ENCODE data around the gene BMF. TPM values are rescaled to one million over a fixed set of nuclear protein-coding genes. Genes with fewer than 3 reads are reported as not detected.
"Not testable (repeated sequence)": the region's sequence is repeated elsewhere in the genome, so short reads cannot be mapped to it uniquely, and the experiment has no call there.

Gene BMF
- total RNA-seq, 2 experiments from 2014 or later, result 7.6 to 8.4 TPM

- DNase-seq; H3K27me3 Mint-ChIP-seq; H3K36me3 Mint-ChIP-seq (ENCODE audit: low read depth); H3K27ac Mint-ChIP-seq; H3K4me3 Mint-ChIP-seq; intact Hi-C loops (cut with DNase I, micrococcal nuclease); H3K4me1 Mint-ChIP-seq; H3K9me3 Mint-ChIP-seq (ENCODE audit: low read depth); POLR2A ChIA-PET: not testable (repeated sequence)
- CTCF ChIA-PET, result interaction anchor here (0.6 to 0.8 kb wide), 2 partner anchors 33 to 102 kb away, joined by 3 read pairs; no protein-coding TSS in a partner anchor
- peak; percentile 30 for ATAC-seq
Measured at GRCh38 chr15:40138201-40138570, 29.5 kb upstream of the BMF start.

- no peaks in the 10 kb centered on the region for H3K27me3 Mint-ChIP-seq
- CTCF ChIA-PET, result interaction anchor here (0.6 to 0.8 kb wide), 3 partner anchors 32 to 1908 kb away, joined by 3 read pairs; no protein-coding TSS in a partner anchor
- no peak for DNase-seq
- H3K4me1 Mint-ChIP-seq, result no peaks in the 10 kb centered on the region
- H3K9me3 Mint-ChIP-seq (ENCODE audit: low read depth), result no peaks in the 10 kb centered on the region
- POLR2A ChIA-PET, result no interaction called here
- no peak for ATAC-seq
- intact Hi-C loops (cut with DNase I, micrococcal nuclease), result no loop called here
- no peak overlapping the region for H3K4me3 Mint-ChIP-seq
- H3K27ac Mint-ChIP-seq, result no peak overlapping the region
- no peaks in the 10 kb centered on the region for H3K36me3 Mint-ChIP-seq (ENCODE audit: low read depth)
Measured at GRCh38 chr15:40137303-40138200, 28.9 kb upstream of the BMF start.

GRCh38 chr15:40136470-40137302, 28.0 kb upstream of the BMF start:
- H3K27ac Mint-ChIP-seq, result no peak overlapping the region
- H3K27me3 Mint-ChIP-seq, result no peaks in the 10 kb centered on the region
- DNase-seq (no peak), ATAC-seq (no peak)
- no peaks in the 10 kb centered on the region for H3K4me1 Mint-ChIP-seq
- H3K4me3 Mint-ChIP-seq, result no peak overlapping the region
- ChIA-PET CTCF (interaction anchor here (0.7 kb wide), 1 partner anchor 1909 kb away, joined by 3 read pairs; no protein-coding TSS in a partner anchor), POLR2A (no interaction called here)
- no peaks in the 10 kb centered on the region for H3K9me3 Mint-ChIP-seq (ENCODE audit: low read depth)
- intact Hi-C loops (cut with DNase I, micrococcal nuclease), result no loop called here
- H3K36me3 Mint-ChIP-seq (ENCODE audit: low read depth), result no peaks in the 10 kb centered on the region

GRCh38 chr15:40135846-40136450, 27.3 kb upstream of the BMF start:
- H3K4me1 Mint-ChIP-seq; intact Hi-C loops (cut with DNase I, micrococcal nuclease); H3K36me3 Mint-ChIP-seq (ENCODE audit: low read depth); DNase-seq; H3K4me3 Mint-ChIP-seq; H3K27me3 Mint-ChIP-seq; ATAC-seq; POLR2A ChIA-PET; CTCF ChIA-PET; H3K27ac Mint-ChIP-seq; H3K9me3 Mint-ChIP-seq (ENCODE audit: low read depth): not testable (repeated sequence)

- no peaks in the 10 kb centered on the region for H3K4me1 Mint-ChIP-seq
- H3K27ac Mint-ChIP-seq, result no peak overlapping the region
- H3K4me3 Mint-ChIP-seq, result no peak overlapping the region
- no peak for DNase-seq
- no peaks in the 10 kb centered on the region for H3K9me3 Mint-ChIP-seq (ENCODE audit: low read depth)
- ChIA-PET CTCF (no interaction called here), POLR2A (no interaction called here)
- no peaks in the 10 kb centered on the region for H3K36me3 Mint-ChIP-seq (ENCODE audit: low read depth)
- no peak for ATAC-seq
- intact Hi-C loops (cut with DNase I, micrococcal nuclease), result no loop called here
- no peaks in the 10 kb centered on the region for H3K27me3 Mint-ChIP-seq
Measured at GRCh38 chr15:40134885-40135284, 26.2 kb upstream of the BMF start.

- H3K27me3 Mint-ChIP-seq, result no peaks in the 10 kb centered on the region
- H3K9me3 Mint-ChIP-seq (ENCODE audit: low read depth), result no peaks in the 10 kb centered on the region
- H3K4me3 Mint-ChIP-seq, result no peak overlapping the region
- H3K36me3 Mint-ChIP-seq (ENCODE audit: low read depth), result no peaks in the 10 kb centered on the region
- intact Hi-C loops (cut with DNase I, micrococcal nuclease), result no loop called here
- CTCF ChIA-PET, result interaction anchor here (1.0 kb wide), 1 partner anchor 88 kb away, joined by 3 read pairs; no protein-coding TSS in a partner anchor
- ATAC-seq (no peak), DNase-seq (no peak)
- H3K4me1 Mint-ChIP-seq, result no peaks in the 10 kb centered on the region
- H3K27ac Mint-ChIP-seq, result no peak overlapping the region
- POLR2A ChIA-PET, result no interaction called here
Measured at GRCh38 chr15:40133544-40133943, 24.9 kb upstream of the BMF start.

GRCh38 chr15:40130799-40131502, 22.3 kb upstream of the BMF start:
- Mint-ChIP-seq H3K36me3 (ENCODE audit: low read depth) (no peaks in the 10 kb centered on the region), H3K27ac (no peak overlapping the region), H3K27me3 (no peaks in the 10 kb centered on the region), H3K9me3 (ENCODE audit: low read depth) (no peaks in the 10 kb centered on the region), H3K4me3 (no peak overlapping the region), H3K4me1 (no peaks in the 10 kb centered on the region)
- no peak for DNase-seq
- CTCF ChIA-PET, result no interaction called here
- intact Hi-C loops (cut with DNase I, micrococcal nuclease), result no loop called here
- ATAC-seq, result peak; percentile 13
- POLR2A ChIA-PET, result no interaction called here

GRCh38 chr15:40130118-40130517, 21.4 kb upstream of the BMF start:
- H3K36me3 Mint-ChIP-seq (ENCODE audit: low read depth), result no peaks in the 10 kb centered on the region

GRCh38 chr15:40128766-40129660, 20.3 kb upstream of the BMF start:
- peak; percentile 50 for DNase-seq
- ChIA-PET CTCF (interaction anchor here (1.3 kb wide), 1 partner anchor 83 kb away, joined by 5 read pairs; no protein-coding TSS in a partner anchor), POLR2A (no interaction called here)

More at GRCh38 chr15:40130118-40130517, 21.4 kb upstream of the BMF start:
- Mint-ChIP-seq H3K9me3 (ENCODE audit: low read depth) (no peaks in the 10 kb centered on the region), H3K27me3 (no peaks in the 10 kb centered on the region), H3K27ac (no peak overlapping the region), H3K4me3 (no peak overlapping the region), H3K4me1 (no peaks in the 10 kb centered on the region)
- ATAC-seq (no peak), DNase-seq (no peak)
- ChIA-PET POLR2A (no interaction called here), CTCF (no interaction called here)
- intact Hi-C loops (cut with DNase I, micrococcal nuclease), result no loop called here

GRCh38 chr15:40125950-40126349, 17.3 kb upstream of the BMF start:
- H3K27ac Mint-ChIP-seq, result no peak overlapping the region
- ChIA-PET CTCF (no interaction called here), POLR2A (no interaction called here)
- H3K9me3 Mint-ChIP-seq (ENCODE audit: low read depth), result no peaks in the 10 kb centered on the region
- intact Hi-C loops (cut with DNase I, micrococcal nuclease), result no loop called here
- DNase-seq (peak; percentile 3), ATAC-seq (no peak)
- no peaks in the 10 kb centered on the region for H3K27me3 Mint-ChIP-seq
- no peaks in the 10 kb centered on the region for H3K4me1 Mint-ChIP-seq
- H3K36me3 Mint-ChIP-seq (ENCODE audit: low read depth), result no peaks in the 10 kb centered on the region
- no peak overlapping the region for H3K4me3 Mint-ChIP-seq

More at GRCh38 chr15:40128766-40129660, 20.3 kb upstream of the BMF start:
- Mint-ChIP-seq H3K4me3 (no peak overlapping the region), H3K9me3 (ENCODE audit: low read depth) (no peaks in the 10 kb centered on the region), H3K27ac (no peak overlapping the region), H3K27me3 (no peaks in the 10 kb centered on the region), H3K36me3 (ENCODE audit: low read depth) (no peaks in the 10 kb centered on the region), H3K4me1 (no peaks in the 10 kb centered on the region)
- peak; percentile 50 for ATAC-seq
- intact Hi-C loops (cut with DNase I, micrococcal nuclease), result no loop called here

Measured in activated CD4-positive, alpha-beta T cell treated with anti-CD3 and anti-CD28 coated beads for 36 hours (primary cell).